GM18870 (cell line): ENCODE results near the gene DCTN1.

Experiments used
- ATAC-seq: cut with Tn5 transposase; IDR thresholded peaks from one replicate; pipeline ENCODE4 v1.9.1; 2021; ENCODE audit warnings: moderate library complexity; ENCODE audit not compliant: unreplicated experiment

DCTN1 gene

GRCh38 chr2:74414441-74414840, 34.3 kb upstream of the DCTN1 start:
- ATAC-seq: no peak

GRCh38 chr2:74413001-74413698, 33.0 kb upstream of the DCTN1 start:
- ATAC-seq: no peak

GRCh38 chr2:74407682-74408081, 27.6 kb upstream of the DCTN1 start:
- ATAC-seq: no peak

GRCh38 chr2:74406035-74406434, 25.9 kb upstream of the DCTN1 start:
- peak; percentile 55 for ATAC-seq

- no peak for ATAC-seq
Measured at GRCh38 chr2:74401891-74402290, 21.8 kb upstream of the DCTN1 start.

GRCh38 chr2:74399785-74400184, 19.7 kb upstream of the DCTN1 start:
- ATAC-seq: no peak

- no peak for ATAC-seq
Measured at GRCh38 chr2:74396149-74396548, 16.0 kb upstream of the DCTN1 start.

- no peak for ATAC-seq
Measured at GRCh38 chr2:74393525-74393924, 13.4 kb upstream of the DCTN1 start.

- no peak for ATAC-seq
Measured at GRCh38 chr2:74392449-74392743, 12.3 kb upstream of the DCTN1 start.

- ATAC-seq: peak; percentile 57
Measured at GRCh38 chr2:74391580-74392448, 11.7 kb upstream of the DCTN1 start.

GRCh38 chr2:74391209-74391579, 11.1 kb upstream of the DCTN1 start:
- peak; percentile 9 for ATAC-seq

GRCh38 chr2:74390606-74391005, 10.5 kb upstream of the DCTN1 start:
- no peak for ATAC-seq

GRCh38 chr2:74387346-74387745, 7.2 kb upstream of the DCTN1 start:
- ATAC-seq: no peak

GRCh38 chr2:74385396-74385795, 5.3 kb upstream of the DCTN1 start:
- ATAC-seq: no peak

GRCh38 chr2:74384051-74384450, 3.9 kb upstream of the DCTN1 start:
- no peak for ATAC-seq

- no peak for ATAC-seq
Measured at GRCh38 chr2:74383254-74383653, 3.1 kb upstream of the DCTN1 start.

- no peak for ATAC-seq
Measured at GRCh38 chr2:74381751-74382150, 1.6 kb upstream of the DCTN1 start.

GRCh38 chr2:74378007-74378406, 2.1 kb downstream of the DCTN1 start:
- no peak for ATAC-seq

GRCh38 chr2:74375838-74376237, 4.3 kb downstream of the DCTN1 start:
- ATAC-seq: no peak

GRCh38 chr2:74374509-74375205, 5.5 kb downstream of the DCTN1 start:
- no peak for ATAC-seq

- no peak for ATAC-seq
Measured at GRCh38 chr2:74373985-74374384, 6.1 kb downstream of the DCTN1 start.

GRCh38 chr2:74373221-74373676, 6.9 kb downstream of the DCTN1 start:
- ATAC-seq: no peak
